GM19035 (cell line): ENCODE measurements around the gene LNPK.
"Not testable (repeated sequence)": the region's sequence is repeated elsewhere in the genome, so short reads cannot be mapped to it uniquely, and the experiment has no call there.

Experiments used
- ATAC-seq: cut with Tn5 transposase; IDR thresholded peaks from one replicate; pipeline ENCODE4 v1.9.1; 2021; ENCODE audit not compliant: unreplicated experiment

Gene LNPK

GRCh38 chr2:175973373-175973772 is 28.7 kb downstream of the LNPK start:
- ATAC-seq = no peak

DNA sequence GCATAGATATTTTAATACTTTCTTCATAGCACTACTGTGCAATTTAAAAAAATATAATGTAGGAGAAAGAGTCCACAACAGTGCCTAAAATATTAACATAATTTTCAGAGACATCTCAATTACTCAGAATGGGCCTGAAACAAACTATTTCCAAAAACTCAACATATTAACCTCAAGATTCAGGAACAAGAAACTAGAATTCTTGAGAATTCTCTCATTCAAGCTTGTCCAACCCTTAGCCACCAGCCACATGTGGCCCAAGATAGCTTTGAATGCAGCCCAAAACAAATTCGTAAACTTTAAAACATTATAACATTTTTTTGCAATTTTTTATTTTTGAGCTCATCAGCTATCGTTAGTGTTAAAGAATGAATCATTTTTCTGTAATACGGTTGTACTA is 35.2 kb downstream of the LNPK start:
- no peak for ATAC-seq

- ATAC-seq = no peak
Observed at GRCh38 chr2:175965773-175966172, 36.3 kb downstream of the LNPK start.

- no peak for ATAC-seq
Observed at GRCh38 chr2:175964195-175964594, 37.9 kb downstream of the LNPK start.

DNA sequence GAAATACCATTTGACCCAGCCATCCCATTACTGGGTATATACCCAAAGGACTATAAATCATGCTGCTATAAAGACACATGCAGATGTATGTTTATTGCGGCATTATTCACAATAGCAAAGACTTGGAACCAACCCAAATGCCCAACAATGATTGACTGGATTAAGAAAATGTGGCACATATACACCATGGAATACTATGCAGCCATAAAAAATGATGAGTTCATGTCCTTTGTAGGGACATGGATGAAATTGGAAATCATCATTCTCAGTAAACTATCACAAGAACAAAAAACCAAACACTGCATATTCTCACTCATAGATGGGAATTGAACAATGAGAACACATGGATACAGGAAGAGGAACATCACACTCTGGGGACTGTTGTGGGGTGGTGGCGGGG is 38.9 kb downstream of the LNPK start:
- ATAC-seq = not testable (repeated sequence)

DNA sequence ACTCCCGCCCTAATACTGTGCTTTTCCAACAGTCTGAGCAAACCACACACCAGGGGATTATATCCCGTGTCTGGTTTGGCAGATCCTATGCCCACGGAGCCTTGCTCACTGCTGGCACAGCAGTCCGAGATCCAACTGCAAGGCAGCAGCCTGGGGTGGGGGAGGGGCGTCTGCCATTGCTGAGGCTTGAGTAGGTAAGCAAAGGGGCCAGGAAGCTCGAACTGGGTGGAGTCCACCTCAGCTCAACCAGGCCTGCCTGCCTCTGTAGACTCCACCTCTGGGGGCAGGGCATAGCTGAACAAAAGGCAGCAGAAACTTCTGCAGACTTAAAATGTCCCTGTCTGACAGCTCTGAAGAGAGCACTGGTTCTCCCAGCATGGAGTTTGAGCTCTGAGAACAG is 44.2 kb downstream of the LNPK start:
- ATAC-seq = no peak

GRCh38 chr2:175955136-175955535 is 46.9 kb downstream of the LNPK start:
- ATAC-seq = no peak

- ATAC-seq = no peak
Observed at GRCh38 chr2:175950512-175950911, 51.6 kb downstream of the LNPK start.

DNA sequence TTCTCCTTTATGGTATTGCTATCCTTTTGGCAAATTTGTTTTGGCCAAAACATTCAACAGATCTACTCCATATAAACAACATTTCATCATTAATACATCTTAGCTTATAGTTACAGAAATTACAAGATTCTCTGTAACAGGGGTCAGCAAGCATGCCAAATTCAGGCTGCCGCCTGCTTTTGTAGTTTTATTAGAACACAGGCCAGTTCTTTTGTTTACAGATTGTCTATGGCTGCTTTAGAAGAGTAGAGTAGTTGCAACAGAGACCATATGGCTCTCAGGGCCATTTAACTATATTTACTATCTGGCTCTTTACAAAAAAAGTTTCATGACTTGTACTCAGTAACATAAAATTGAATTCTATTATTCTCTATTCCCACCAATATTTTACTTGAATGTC is 53.9 kb downstream of the LNPK start:
- ATAC-seq = no peak

GRCh38 chr2:175947073-175947472 is 55.0 kb downstream of the LNPK start:
- no peak for ATAC-seq

DNA sequence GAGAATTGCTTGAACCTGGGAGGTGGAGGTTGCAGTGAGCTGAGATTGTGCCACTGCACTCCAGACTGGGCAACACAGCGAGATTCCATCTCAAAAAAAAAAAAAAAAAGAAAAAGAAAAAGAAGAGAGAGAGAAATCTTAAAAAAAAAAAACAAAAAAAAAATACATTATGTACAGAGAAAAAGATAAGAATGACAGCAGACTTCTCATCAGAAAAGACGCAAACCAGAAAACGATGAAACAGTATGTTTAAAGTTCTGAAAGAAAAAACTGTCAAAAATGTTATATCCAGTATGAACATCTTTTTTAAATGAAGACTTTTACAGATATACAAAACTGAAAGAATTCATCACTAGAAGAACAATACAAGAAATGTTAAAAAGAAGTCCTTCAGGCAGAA is 60.4 kb downstream of the LNPK start:
- no peak for ATAC-seq

DNA sequence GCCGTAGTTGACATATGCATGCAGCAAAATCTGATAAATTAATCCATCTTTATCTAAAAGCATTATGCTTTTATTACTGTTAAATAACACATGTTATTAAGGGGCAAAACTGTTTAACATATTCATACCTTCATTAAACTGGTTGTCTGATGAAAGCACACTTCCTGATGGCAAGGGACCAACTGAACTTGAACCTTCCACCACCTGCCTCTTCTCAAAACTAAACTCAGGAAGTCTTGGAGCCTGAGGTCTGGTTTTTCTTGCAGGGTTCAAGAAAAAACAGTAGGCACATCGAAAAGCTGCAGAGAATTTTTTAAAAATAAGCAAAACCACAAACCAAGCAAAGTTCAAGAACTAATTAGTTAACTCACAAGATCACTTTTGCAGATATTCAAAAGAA is 64.9 kb downstream of the LNPK start:
- no peak for ATAC-seq

DNA sequence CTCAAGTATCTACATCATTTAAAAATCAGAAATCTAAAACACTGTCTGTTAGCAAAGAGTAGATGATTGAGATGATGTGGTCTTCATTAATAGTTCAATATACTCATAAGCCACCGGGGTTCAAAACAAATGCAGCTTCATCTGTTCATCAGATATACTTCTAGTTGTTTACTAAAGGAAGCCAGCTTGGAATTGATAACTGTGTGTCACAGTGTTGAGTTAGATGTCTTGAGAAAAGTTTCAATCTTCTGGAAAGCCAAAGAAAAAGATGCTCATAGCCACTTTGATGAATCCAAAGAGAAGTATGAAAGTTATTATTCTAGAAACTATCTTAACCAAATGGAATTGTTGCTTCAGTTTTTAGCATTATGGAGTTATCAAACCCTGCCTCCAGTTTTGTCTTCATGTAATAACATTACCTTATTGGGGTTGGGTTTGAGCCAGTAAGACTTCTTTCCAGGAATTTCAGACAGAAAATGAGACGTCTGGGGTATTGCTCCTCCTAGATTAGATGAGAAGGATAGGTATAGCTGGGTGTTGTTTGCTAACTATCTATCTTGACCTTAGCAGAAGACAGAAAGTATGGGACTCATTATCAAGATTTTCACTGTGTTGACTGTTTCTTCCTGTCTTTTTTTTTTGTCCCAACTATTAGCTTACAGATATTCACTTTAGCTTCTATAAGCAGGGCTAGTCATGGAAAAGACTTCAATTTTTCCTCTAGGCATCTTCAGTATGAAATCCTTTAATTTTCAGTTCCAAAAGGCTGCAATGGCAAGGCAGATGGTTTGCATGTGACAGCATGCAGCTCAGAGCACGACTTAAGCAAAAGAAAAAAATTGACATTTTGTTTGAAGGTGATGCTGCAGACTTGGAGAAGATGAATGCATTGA is 66.5 kb downstream of the LNPK start:
- no peak for ATAC-seq

DNA sequence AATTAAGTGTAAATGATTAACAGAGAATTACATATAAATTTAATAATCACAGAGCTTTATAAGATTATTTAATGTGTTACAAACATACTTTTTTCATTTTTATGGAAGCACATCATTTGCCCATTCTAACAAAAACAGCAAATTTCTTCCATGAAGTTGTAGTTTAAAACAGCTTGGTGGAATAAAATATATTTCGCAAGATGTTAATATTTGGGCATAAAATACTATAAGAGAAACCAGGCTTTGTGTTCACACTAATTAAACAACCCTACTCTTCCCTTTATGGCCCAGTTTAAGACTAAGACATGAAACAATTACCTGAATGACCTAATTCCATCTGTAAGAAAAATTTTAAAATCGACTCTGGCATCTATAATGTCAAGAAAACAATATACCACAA is 69.4 kb downstream of the LNPK start:
- no peak for ATAC-seq

- ATAC-seq = no peak
Observed at GRCh38 chr2:175931805-175932204, 70.3 kb downstream of the LNPK start.

DNA sequence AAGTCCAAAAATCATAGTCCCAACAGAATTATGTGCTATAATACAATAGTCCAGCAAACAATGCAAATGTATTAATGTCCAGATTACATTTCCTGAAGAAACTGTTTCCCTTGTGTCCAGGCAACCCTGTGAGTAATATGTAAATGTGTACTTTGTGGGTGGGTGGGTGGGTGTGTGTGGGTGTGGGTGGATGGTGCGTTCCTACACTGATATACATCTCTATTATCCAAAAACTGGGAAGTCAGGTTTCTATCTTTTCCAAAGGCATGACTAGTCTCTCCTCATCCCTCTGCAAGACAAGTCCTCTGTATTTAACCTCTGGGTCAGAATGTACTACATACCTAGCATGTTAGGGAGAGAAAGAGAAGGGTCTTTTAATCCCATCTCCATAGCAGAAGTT is 71.6 kb downstream of the LNPK start:
- ATAC-seq = no peak

DNA sequence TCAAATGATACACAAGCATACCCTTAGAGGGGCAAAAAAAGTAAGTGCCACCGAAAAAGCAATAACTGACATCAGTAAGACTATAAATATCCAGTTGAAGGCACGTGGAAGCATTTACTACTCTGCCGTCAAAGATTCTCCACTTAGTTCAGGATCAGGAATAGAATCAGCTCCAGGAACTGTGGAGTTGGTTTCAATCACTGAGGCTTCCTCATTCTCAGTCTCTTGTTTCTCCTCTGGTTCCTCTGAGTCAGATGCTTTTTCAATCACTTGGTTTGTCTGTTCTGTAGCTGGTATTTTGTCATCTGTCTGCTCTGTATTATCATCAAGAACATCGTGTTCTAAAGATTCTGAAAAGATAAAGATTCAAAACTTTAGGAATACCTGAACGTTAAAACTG is 72.2 kb downstream of the LNPK start:
- ATAC-seq = no peak

GRCh38 chr2:175926272-175926671 is 75.8 kb downstream of the LNPK start:
- no peak for ATAC-seq

GRCh38 chr2:175922160-175922559 is 79.9 kb downstream of the LNPK start:
- ATAC-seq = no peak

GRCh38 chr2:175918935-175919334 is 83.1 kb downstream of the LNPK start:
- ATAC-seq = no peak

DNA sequence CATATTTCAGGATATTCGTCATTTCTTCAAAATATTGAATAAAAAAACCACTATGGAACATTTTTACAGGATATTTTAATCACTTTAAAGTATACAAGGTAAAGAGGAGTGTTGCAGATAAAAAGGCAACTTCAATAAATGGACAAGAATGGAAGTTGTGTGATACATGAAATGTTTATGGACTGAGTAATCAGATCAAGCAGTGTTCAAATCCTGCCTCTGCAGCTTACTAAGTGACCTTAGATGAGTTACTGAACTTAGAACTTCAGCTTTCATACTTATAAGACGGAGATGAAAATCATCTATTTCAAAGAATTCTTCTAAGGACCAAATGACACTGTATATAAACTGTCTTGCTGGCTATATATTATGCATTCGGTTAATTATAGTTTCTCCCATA is 87.2 kb downstream of the LNPK start:
- ATAC-seq = no peak

DNA sequence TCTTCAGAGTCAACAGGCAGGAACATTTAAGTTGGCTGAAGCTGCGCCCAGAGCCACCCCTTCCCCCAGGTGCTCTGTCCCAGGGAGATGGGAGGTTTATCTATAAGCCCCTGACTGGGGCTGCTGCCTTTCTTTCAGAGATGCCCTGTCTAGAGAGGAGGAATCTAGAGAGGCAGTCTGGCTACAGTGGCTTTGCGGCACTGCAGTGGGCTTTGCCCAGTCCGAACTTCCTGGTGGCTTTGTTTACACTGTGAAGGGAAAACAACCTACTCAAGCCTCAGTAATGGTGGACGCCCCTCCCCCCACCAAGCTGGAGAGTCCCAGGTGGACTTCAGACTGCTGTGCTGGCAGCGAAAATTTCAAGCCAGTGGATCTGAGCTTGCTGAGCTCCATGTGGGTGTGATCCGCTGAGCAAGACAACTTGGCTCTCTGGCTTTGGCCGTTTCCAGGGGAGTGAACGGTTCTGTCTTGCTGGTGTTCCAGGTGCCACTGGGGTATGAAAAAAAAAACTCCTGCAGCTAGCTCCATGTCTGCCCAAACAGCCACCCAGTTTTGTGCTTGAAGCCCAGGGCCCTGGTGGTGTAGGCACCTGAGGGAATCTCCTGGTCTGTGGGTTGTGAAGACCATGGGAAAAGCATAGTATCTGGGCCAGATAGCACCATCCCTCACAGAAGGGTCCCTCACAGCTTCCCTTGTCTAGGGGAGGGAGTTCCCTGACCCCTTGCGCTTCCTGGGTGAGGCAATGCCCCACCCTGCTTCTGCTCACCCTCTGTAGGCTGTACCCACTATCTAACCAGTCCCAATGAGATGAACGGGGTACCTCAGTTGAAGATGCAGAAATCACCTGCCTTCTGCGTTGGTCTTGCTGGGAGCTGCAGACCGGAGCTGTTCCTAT is 88.0 kb downstream of the LNPK start:
- ATAC-seq = not testable (repeated sequence)
